Measurements from ENCODE around the gene SBNO1.
A peak's percentile ranks its signal among the peaks of the same experiment; 100 is the strongest.
"Not testable (repeated sequence)": the region's sequence is repeated elsewhere in the genome, so short reads cannot be mapped to it uniquely, and the experiment has no call there.

SBNO1 gene

GRCh38 chr12:123388951-123389559 is 24.4 kb upstream of the SBNO1 start:
- no peak for DNase-seq (ENCODE audit: low read depth)

DNA sequence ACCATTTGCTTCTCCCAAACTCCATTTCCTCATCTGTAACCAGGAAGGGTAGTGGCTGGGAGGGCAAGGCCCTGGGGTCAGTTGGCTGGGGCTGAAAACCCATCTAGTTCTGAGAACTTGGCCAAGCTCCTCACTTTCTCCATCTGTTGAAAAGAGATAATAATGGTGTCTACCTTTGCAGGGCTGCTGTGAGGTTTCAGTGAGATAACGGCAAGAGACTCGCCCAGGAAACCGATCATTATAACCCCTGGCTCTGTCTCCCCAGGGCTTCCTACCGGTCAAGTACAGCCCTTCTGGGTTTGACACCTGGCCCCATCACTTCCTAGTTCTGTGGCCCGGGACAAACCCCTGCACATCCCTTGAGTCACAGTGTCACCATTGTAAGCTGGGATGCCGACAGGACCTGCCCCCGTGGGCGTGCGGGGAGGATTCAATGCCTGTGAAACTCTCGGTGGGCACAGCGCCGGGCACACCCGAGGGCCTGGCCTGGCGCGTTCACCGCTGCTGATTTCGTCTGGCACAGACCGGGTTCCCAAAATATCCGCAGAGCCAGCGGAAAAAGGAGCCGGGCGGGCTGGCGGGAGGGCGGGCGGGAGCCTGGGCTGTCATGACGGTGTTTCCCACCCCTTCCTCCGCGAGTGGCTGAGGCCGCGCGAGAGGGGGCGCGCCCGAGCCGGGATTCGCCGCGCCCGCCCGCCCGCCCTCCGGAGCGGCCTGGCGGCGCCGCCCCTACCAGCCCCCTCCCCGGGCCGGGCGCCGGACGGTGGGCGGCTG is 23.7 kb upstream of the SBNO1 start:
- DNase-seq (ENCODE audit: low read depth) = peak; percentile 29

DNA sequence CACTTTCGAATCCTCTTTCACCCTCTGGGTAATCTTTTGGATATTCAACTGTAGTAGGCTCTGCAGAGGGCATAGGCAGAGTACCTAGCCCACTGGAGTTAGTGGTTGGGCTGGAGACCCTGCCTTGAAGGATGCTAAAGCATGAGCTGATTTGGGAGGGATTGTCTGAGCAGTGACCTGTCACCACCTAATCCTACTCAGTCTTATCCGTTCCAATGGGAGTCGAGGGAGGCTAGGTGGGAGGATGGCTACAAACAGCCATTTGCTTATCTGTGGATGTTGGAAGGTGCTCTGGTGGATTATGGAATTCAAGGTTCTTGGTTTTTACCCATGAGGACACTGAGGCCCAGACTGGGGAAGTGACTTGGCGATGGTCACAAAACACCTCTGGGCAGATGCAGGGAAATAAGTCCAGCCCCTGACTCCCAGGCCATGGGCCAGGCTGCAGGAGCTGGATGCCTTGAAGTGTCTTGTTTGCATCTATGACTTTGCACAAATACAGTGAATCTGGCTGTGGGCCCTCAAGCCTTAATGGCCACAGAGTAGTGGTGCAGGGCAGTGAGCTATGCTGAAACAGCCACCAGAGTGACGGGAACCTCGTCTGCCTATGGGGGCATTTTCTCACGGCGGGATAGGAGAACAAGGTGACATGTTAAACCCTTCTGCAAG is 23.0 kb upstream of the SBNO1 start:
- DNase-seq (ENCODE audit: low read depth) = no peak

GRCh38 chr12:123385536-123385935 is 20.9 kb upstream of the SBNO1 start:
- not testable (repeated sequence) for DNase-seq (ENCODE audit: low read depth)

- DNase-seq (ENCODE audit: low read depth) = no peak
Observed at GRCh38 chr12:123384994-123385376, 20.3 kb upstream of the SBNO1 start.

DNA sequence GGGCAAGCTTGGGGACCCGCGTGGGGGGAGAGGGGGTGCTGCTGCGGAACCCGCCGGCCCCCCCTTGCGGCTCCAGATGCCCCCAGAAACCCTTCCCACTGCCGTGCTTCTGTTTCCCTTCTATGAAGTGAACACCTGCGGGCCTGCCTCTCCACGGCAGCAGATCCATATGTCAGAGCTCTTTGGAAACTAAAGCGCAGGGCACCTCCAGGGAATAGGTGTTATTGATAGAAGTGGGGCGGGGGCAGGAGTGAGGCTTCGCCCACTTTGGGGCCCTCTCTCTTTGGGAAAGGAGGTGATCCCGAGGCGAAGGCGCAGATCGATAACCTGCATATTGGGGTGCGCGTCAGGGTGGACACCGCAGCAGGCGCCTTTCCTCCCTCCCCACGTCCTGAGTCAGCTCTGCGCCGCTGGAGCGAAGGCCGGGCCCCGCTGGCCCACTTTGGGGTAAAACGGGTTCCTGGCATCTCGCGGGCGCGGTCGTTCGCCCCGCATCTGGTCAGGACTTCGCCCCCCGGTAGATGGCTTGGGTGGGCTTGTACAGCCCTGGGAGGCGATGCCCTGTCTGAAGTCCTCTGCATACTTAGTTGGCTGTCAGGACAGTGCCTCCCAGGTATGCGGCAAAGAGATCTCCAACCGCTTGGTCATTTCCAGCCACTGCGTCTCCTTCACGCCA is 19.8 kb upstream of the SBNO1 start:
- DNase-seq (ENCODE audit: low read depth) = no peak

- no peak for DNase-seq (ENCODE audit: low read depth)
Observed at GRCh38 chr12:123382684-123383083, 18.0 kb upstream of the SBNO1 start.

GRCh38 chr12:123379391-123379790 is 14.7 kb upstream of the SBNO1 start:
- no peak for DNase-seq (ENCODE audit: low read depth)

- DNase-seq (ENCODE audit: low read depth) = not testable (repeated sequence)
Observed at GRCh38 chr12:123372415-123372814, 7.8 kb upstream of the SBNO1 start.

GRCh38 chr12:123371667-123372368 is 7.2 kb upstream of the SBNO1 start:
- not testable (repeated sequence) for DNase-seq (ENCODE audit: low read depth)

DNA sequence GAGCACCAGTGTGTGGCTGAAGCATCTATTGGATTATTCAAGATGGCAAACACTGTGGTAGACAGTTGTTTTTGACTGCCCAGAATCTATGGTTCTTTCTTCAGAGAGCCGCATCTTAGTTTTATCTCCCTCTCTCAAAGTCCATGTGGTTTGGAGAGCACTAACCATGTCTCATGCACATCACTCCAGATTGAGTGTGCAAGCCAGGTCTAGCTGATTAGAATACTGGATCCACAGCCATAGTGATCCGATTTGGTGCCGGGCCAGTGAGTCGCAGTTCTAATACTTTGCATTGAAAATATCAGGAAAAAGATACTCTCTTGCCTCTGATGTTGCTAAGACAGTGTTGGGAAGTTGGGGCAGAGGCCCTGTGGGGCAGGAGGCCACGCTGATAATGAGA is 4.6 kb upstream of the SBNO1 start:
- DNase-seq (ENCODE audit: low read depth) = no peak

DNA sequence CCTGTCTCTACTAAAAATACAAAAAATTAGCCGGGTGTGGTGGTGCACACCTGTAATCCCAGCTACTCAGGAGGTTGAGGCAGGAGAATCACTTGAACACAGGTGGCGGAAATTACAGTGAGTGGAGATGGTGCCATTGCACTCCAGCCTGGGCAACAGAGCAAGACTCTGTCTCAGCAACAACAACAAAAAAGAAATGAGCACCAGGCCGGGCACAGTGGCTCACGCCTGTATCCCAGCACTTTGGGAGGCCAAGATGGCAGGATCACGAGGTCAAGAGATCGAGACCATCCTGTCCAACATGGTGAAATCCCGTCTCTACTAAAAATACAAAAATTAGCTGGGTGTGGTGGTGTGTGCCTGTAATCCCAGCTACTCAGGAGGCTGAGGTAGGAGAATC is 3.8 kb upstream of the SBNO1 start:
- DNase-seq (ENCODE audit: low read depth) = not testable (repeated sequence)

DNA sequence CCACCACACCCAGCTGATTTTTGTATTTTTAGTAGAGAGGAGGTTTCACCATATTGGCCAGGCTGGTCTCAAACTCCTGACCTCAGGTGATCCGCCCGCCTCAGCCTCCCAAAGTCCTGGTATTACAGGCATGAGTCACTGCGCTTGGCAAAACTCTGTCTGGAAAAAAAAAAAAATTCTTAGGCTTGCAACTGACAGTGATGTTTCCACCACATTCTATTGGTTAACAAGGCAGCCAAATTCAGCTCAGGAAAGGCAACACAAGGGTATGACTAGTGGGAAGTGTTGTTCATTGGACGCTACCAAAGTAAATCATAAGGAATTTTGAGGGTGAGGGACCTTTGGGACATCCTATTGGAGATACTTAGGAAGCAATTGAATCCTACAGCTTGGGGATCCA is 2.9 kb upstream of the SBNO1 start:
- DNase-seq (ENCODE audit: low read depth) = no peak

GRCh38 chr12:123365025-123365917 is 624 bp upstream of the SBNO1 start:
- peak; percentile 91 for DNase-seq (ENCODE audit: low read depth)

- DNase-seq (ENCODE audit: low read depth) = peak; percentile 9
Observed at GRCh38 chr12:123363740-123364531, 711 bp downstream of the SBNO1 start.

DNA sequence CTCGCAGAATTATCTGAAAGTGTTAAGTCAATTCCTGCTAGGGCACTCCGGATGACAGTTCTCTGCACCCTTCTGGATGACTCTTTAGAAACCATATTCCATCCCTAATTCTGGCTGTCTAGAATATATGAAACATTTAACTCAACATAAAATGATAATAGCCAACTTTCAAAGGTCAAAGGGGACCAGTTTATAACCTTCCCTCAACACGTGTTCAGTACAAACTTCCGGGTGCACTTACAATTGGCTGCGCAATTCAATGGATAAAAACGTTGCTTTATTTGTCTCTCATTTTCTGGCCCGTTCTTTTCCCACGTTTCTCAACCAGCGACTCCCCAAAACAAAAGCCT is 1.3 kb downstream of the SBNO1 start:
- DNase-seq (ENCODE audit: low read depth) = no peak

GRCh38 chr12:123358035-123358434 is 6.6 kb downstream of the SBNO1 start:
- no peak for DNase-seq (ENCODE audit: low read depth)

GRCh38 chr12:123356159-123356670 is 8.4 kb downstream of the SBNO1 start:
- no peak for DNase-seq (ENCODE audit: low read depth)

DNA sequence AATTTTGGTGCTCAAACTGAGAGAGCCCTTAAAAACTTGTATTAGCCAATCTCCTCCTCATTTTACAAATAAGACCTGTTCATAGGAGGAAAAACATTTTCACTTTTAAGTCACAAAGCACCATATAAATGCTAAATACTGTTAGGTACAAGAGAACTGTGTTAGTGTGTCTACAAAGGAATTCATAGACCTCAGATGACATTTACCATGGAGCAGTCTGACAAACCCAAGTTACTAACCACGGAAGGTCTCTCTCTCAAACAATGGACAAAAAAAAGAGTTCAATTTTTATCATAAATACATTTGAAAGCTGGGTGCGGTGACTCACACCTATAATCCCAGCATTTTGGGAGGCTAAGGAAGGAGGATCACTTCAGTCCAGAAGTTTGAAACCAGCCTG is 10.0 kb downstream of the SBNO1 start:
- DNase-seq (ENCODE audit: low read depth) = no peak

GRCh38 chr12:123351349-123351748 is 13.3 kb downstream of the SBNO1 start:
- no peak for DNase-seq (ENCODE audit: low read depth)

All from stimulated activated CD8-positive, alpha-beta memory T cell treated with anti-CD3 and anti-CD28 coated beads, Interleukin-15, amount 100 ng/mL, for 24 hours (primary cell).